ENCODE data around the gene OR2F2.
A peak's percentile ranks its signal among the peaks of the same experiment; 100 is the strongest.

Gene OR2F2

GRCh38 chr7:143934526-143935325 lies at the start of gene OR2F2:
Gene OR2F2 (plus strand): TSS chr7:143935233. CDS start chr7:143935233, 0 bp downstream.
- DNase-seq = no peak

GRCh38 chr7:143885951-143886350 lies 49.1 kb upstream of the OR2F2 start:
- DNase-seq = no peak

GRCh38 chr7:143886826-143887477 lies 48.1 kb upstream of the OR2F2 start:
- DNase-seq = no peak

- DNase-seq = no peak
These were observed 46.0 kb upstream of the OR2F2 start for GRCh38 chr7:143889068-143889467.

- no peak for DNase-seq
These were observed 44.5 kb upstream of the OR2F2 start for GRCh38 chr7:143890558-143890957.

GRCh38 chr7:143891457-143891856 lies 43.6 kb upstream of the OR2F2 start:
- no peak for DNase-seq

- no peak for DNase-seq
These were observed 42.3 kb upstream of the OR2F2 start for GRCh38 chr7:143892527-143893300.

- DNase-seq = no peak
These were observed 38.4 kb upstream of the OR2F2 start for GRCh38 chr7:143896667-143897066.

- DNase-seq = no peak
These were observed 36.2 kb upstream of the OR2F2 start for GRCh38 chr7:143898810-143899209.

GRCh38 chr7:143900230-143900766 lies 34.7 kb upstream of the OR2F2 start:
- DNase-seq = no peak

GRCh38 chr7:143901332-143901667 lies 33.7 kb upstream of the OR2F2 start:
- DNase-seq = peak; percentile 65

- peak; percentile 81 for DNase-seq
These were observed 33.2 kb upstream of the OR2F2 start, which contains the start of gene TCAF1 for GRCh38 chr7:143901668-143902331. Gene TCAF1 (minus strand): TSS chr7:143902176. CDS start chr7:143876608, 25,568 bp downstream.

GRCh38 chr7:143902332-143902899 lies 32.6 kb upstream of the OR2F2 start:
- DNase-seq = no peak

GRCh38 chr7:143905509-143905908 lies 29.5 kb upstream of the OR2F2 start:
- no peak for DNase-seq

GRCh38 chr7:143906151-143906550 lies 28.9 kb upstream of the OR2F2 start:
- DNase-seq = no peak

- no peak for DNase-seq
These were observed 28.1 kb upstream of the OR2F2 start for GRCh38 chr7:143906895-143907294.

- DNase-seq = no peak
These were observed 26.9 kb upstream of the OR2F2 start for GRCh38 chr7:143908120-143908519.

- DNase-seq = no peak
These were observed 25.2 kb upstream of the OR2F2 start for GRCh38 chr7:143909863-143910262.

GRCh38 chr7:143910473-143911248 lies 24.4 kb upstream of the OR2F2 start:
- no peak for DNase-seq

- DNase-seq = no peak
These were observed 21.0 kb upstream of the OR2F2 start for GRCh38 chr7:143913945-143914615.
